ENCODE results near the gene TPRN. TPM values are rescaled to one million over a fixed set of nuclear protein-coding genes. Genes with fewer than 3 reads are reported as not detected.

TPRN gene
- total and polyA plus RNA-seq, 2 donors (not counting 1 experiment from before 2014, with no cell fraction given) = 1.6 to 5.8 TPM

- no peaks in the 10 kb centered on the region for H3K4me1 ChIP-seq (ENCODE audit: control insufficient read depth, extremely low read depth, insufficient read depth, low read length)
- no peak overlapping the region for H3K9ac ChIP-seq (ENCODE audit: insufficient read depth, low read length)
- H2AFZ ChIP-seq (ENCODE audit: low read length) = no peak overlapping the region
- H3K79me2 ChIP-seq (ENCODE audit: control insufficient read depth, insufficient read depth, low read length) = no peaks in the 10 kb centered on the region
- no peaks in the 10 kb centered on the region for H3K27me3 ChIP-seq (ENCODE audit: control insufficient read depth, insufficient read depth, low read length)
- H3K4me3 ChIP-seq (replicated peaks in 1 of 4; ENCODE audit: control extremely low read depth in 1 of 4, insufficient read depth in 1 of 4, low read depth in 3 of 4, low read length in 4 of 4) = no peak overlapping the region
- H4K20me1 ChIP-seq (ENCODE audit: control insufficient read depth, extremely low read depth, insufficient read depth, low read length) = no peaks in the 10 kb centered on the region
- no peaks in the 10 kb centered on the region for H3K9me3 ChIP-seq (ENCODE audit: control insufficient read depth, insufficient read depth, low read depth, low read length)
- no peak overlapping the region for H3K4me2 ChIP-seq (ENCODE audit: extremely low read depth, insufficient read depth, low read length)
- DNase-seq (ENCODE audit: low read depth in 2 of 2) = no peak
- no peak for TF ChIP-seq EZH2 (IDR thresholded peaks at IDR 0.05; ENCODE audit: low read length, missing control alignments)
- no peaks in the 10 kb centered on the region for H3K36me3 ChIP-seq (ENCODE audit: control insufficient read depth, insufficient read depth, low read length)
- H3K27ac ChIP-seq (ENCODE audit: insufficient read depth, low read length) = no peak overlapping the region
These were observed 51.2 kb downstream of the TPRN start for GRCh38 chr9:137149363-137149762.

- H3K79me2 ChIP-seq (ENCODE audit: control insufficient read depth, insufficient read depth, low read length) = no peaks in the 10 kb centered on the region
- no peak overlapping the region for H3K9ac ChIP-seq (ENCODE audit: insufficient read depth, low read length)
- H3K4me3 ChIP-seq (replicated peaks in 1 of 4; ENCODE audit: control extremely low read depth in 1 of 4, insufficient read depth in 1 of 4, low read depth in 3 of 4, low read length in 4 of 4) = no peak overlapping the region
- no peaks in the 10 kb centered on the region for H3K36me3 ChIP-seq (ENCODE audit: control insufficient read depth, insufficient read depth, low read length)
- H3K4me2 ChIP-seq (ENCODE audit: extremely low read depth, insufficient read depth, low read length) = no peak overlapping the region
- no peak overlapping the region for H2AFZ ChIP-seq (ENCODE audit: low read length)
- no peaks in the 10 kb centered on the region for H3K9me3 ChIP-seq (ENCODE audit: control insufficient read depth, insufficient read depth, low read depth, low read length)
- no peak for TF ChIP-seq CTCF (conservative IDR thresholded peaks at IDR 0.05 in 1 of 2, IDR thresholded peaks at IDR 0.05 in 1 of 2; ENCODE audit: low read depth in 1 of 2, low read length in 2 of 2)
- no peak for TF ChIP-seq EZH2 (IDR thresholded peaks at IDR 0.05; ENCODE audit: low read length, missing control alignments)
- no peaks in the 10 kb centered on the region for H4K20me1 ChIP-seq (ENCODE audit: control insufficient read depth, extremely low read depth, insufficient read depth, low read length)
- H3K4me1 ChIP-seq (ENCODE audit: control insufficient read depth, extremely low read depth, insufficient read depth, low read length) = no peaks in the 10 kb centered on the region
- no peaks in the 10 kb centered on the region for H3K27me3 ChIP-seq (ENCODE audit: control insufficient read depth, insufficient read depth, low read length)
- H3K27ac ChIP-seq (ENCODE audit: insufficient read depth, low read length) = no peak overlapping the region
- DNase-seq (ENCODE audit: low read depth in 2 of 2) = no peak
These were observed 51.9 kb downstream of the TPRN start for GRCh38 chr9:137148661-137149060.

GRCh38 chr9:137148242-137148641 is 52.3 kb downstream of the TPRN start:
- H2AFZ ChIP-seq (ENCODE audit: low read length) = no peak overlapping the region
- no peaks in the 10 kb centered on the region for H3K27me3 ChIP-seq (ENCODE audit: control insufficient read depth, insufficient read depth, low read length)
- H3K27ac ChIP-seq (ENCODE audit: insufficient read depth, low read length) = no peak overlapping the region
- H3K79me2 ChIP-seq (ENCODE audit: control insufficient read depth, insufficient read depth, low read length) = no peaks in the 10 kb centered on the region
- H4K20me1 ChIP-seq (ENCODE audit: control insufficient read depth, extremely low read depth, insufficient read depth, low read length) = no peaks in the 10 kb centered on the region
- no peak overlapping the region for H3K9ac ChIP-seq (ENCODE audit: insufficient read depth, low read length)
- H3K36me3 ChIP-seq (ENCODE audit: control insufficient read depth, insufficient read depth, low read length) = no peaks in the 10 kb centered on the region
- TF ChIP-seq CTCF (conservative IDR thresholded peaks at IDR 0.05 in 1 of 2, IDR thresholded peaks at IDR 0.05 in 1 of 2; ENCODE audit: low read depth in 1 of 2, low read length in 2 of 2) (no peak), EZH2 (IDR thresholded peaks at IDR 0.05; ENCODE audit: low read length, missing control alignments) (no peak)
- H3K4me2 ChIP-seq (ENCODE audit: extremely low read depth, insufficient read depth, low read length) = no peak overlapping the region
- no peaks in the 10 kb centered on the region for H3K4me1 ChIP-seq (ENCODE audit: control insufficient read depth, extremely low read depth, insufficient read depth, low read length)
- H3K9me3 ChIP-seq (ENCODE audit: control insufficient read depth, insufficient read depth, low read depth, low read length) = no peaks in the 10 kb centered on the region
- no peak for DNase-seq (ENCODE audit: low read depth in 2 of 2)
- H3K4me3 ChIP-seq (replicated peaks in 1 of 4; ENCODE audit: control extremely low read depth in 1 of 4, insufficient read depth in 1 of 4, low read depth in 3 of 4, low read length in 4 of 4) = no peak overlapping the region
